Nephron (organoid): ENCODE results near the gene ABITRAM.

Source experiments
- H3K27ac Mint-ChIP-seq, 3 experiments: 2 replicates each; pipeline ENCODE4 v1.8.0; 2020; ENCODE audit warnings: mixed read lengths in 3 of 3, mild to moderate bottlenecking in 2 of 3, moderate library complexity in 1 of 3
- H3K27me3 Mint-ChIP-seq: 2 replicates; pipeline ENCODE4 v1.8.0; 2021; ENCODE audit warnings: low read depth, mild to moderate bottlenecking, moderate library complexity, mixed read lengths
- H3K36me3 Mint-ChIP-seq: 2 replicates; pipeline ENCODE4 v1.8.0; 2020; ENCODE audit warnings: low read depth, mixed read lengths
- H3K4me1 Mint-ChIP-seq: 2 replicates; pipeline ENCODE4 v1.8.0; 2020; ENCODE audit warnings: mixed read lengths
- H3K4me3 Mint-ChIP-seq, 3 experiments: 2 replicates each; pipeline ENCODE4 v1.8.0; 2020; ENCODE audit warnings: mild to moderate bottlenecking in 3 of 3, mixed read lengths in 3 of 3, moderate library complexity in 2 of 3
- H3K9me3 Mint-ChIP-seq: 2 replicates; pipeline ENCODE4 v1.8.0; 2020; ENCODE audit warnings: mixed read lengths
- CTCF ChIP-seq, 3 experiments: fragments of 200-600 bp; sonication (generic); IDR thresholded peaks; one replicate each; pipeline ENCODE4 v1.5.0; 2021; ENCODE audit warnings: antibody characterized with exemption in 3 of 3; ENCODE audit not compliant: unreplicated experiment in 3 of 3

The ABITRAM gene

GRCh38 chr9:108921200-108921599, 13.0 kb upstream of the ABITRAM start:
- Mint-ChIP-seq H3K27me3 (no peaks in the 10 kb centered on the region), H3K27ac (no peak overlapping the region), H3K4me1 (no peaks in the 10 kb centered on the region), H3K36me3 (peaks cover 65% of the 10 kb centered on the region), H3K9me3 (no peaks in the 10 kb centered on the region), H3K4me3 (no peak overlapping the region)
- TF ChIP-seq CTCF (IDR thresholded peaks at IDR 0.05; ENCODE audit: unreplicated experiment in 3 of 3) = no peak

GRCh38 chr9:108924466-108924865, 9.7 kb upstream of the ABITRAM start:
- Mint-ChIP-seq H3K4me3 (no peak overlapping the region), H3K9me3 (no peaks in the 10 kb centered on the region), H3K27ac (no peak overlapping the region), H3K27me3 (no peaks in the 10 kb centered on the region), H3K36me3 (peaks cover 66% of the 10 kb centered on the region), H3K4me1 (no peaks in the 10 kb centered on the region)
- no peak for TF ChIP-seq CTCF (IDR thresholded peaks at IDR 0.05; ENCODE audit: unreplicated experiment in 3 of 3)

- no peak for TF ChIP-seq CTCF (IDR thresholded peaks at IDR 0.05; ENCODE audit: unreplicated experiment in 3 of 3)
- peaks cover 48% of the 10 kb centered on the region for H3K36me3 Mint-ChIP-seq
Observed at GRCh38 chr9:108928386-108928785, 5.8 kb upstream of the ABITRAM start.

GRCh38 chr9:108933231-108933717, 926 bp upstream of the ABITRAM start:
- H3K4me1 Mint-ChIP-seq = peaks cover 31% of the 10 kb centered on the region

More at GRCh38 chr9:108928386-108928785, 5.8 kb upstream of the ABITRAM start:
- H3K4me1 Mint-ChIP-seq = peaks cover 13% of the 10 kb centered on the region
- no peak overlapping the region for H3K27ac Mint-ChIP-seq
- no peaks in the 10 kb centered on the region for H3K27me3 Mint-ChIP-seq
- H3K4me3 Mint-ChIP-seq = no peak overlapping the region
- H3K9me3 Mint-ChIP-seq = no peaks in the 10 kb centered on the region

GRCh38 chr9:108933718-108934322, 380 bp upstream of the ABITRAM start, which contains the start of gene ELP1:
ELP1 (minus strand) TSS chr9:108934124; CDS start chr9:108931146, 2,978 bp downstream.
- Mint-ChIP-seq H3K4me1 (peaks cover 31% of the 10 kb centered on the region), H3K27ac (peak within 1 kb of the TSS; percentile 97 to 99 (median 98)), H3K36me3 (peaks cover 12% of the 10 kb centered on the region), H3K9me3 (no peaks in the 10 kb centered on the region), H3K27me3 (no peaks in the 10 kb centered on the region), H3K4me3 (peak within 1 kb of the TSS; percentile 93 to 97 (median 95))
- TF ChIP-seq CTCF (IDR thresholded peaks at IDR 0.05; ENCODE audit: unreplicated experiment in 3 of 3) = peak in 2 of 3 experiments; percentile 16 to 30

More at GRCh38 chr9:108933231-108933717, 926 bp upstream of the ABITRAM start:
- Mint-ChIP-seq H3K36me3 (peaks cover 14% of the 10 kb centered on the region), H3K4me3 (peak overlapping the region; percentile 93 to 97 (median 95)), H3K9me3 (no peaks in the 10 kb centered on the region), H3K27ac (peak overlapping the region; percentile 97 to 99 (median 98)), H3K27me3 (no peaks in the 10 kb centered on the region)
- TF ChIP-seq CTCF (IDR thresholded peaks at IDR 0.05; ENCODE audit: unreplicated experiment in 3 of 3) = no peak
